WERI-Rb-1 (cell line): ENCODE results near the gene FAM151A.
"Not testable (repeated sequence)": the region's sequence is repeated elsewhere in the genome, so short reads cannot be mapped to it uniquely, and the experiment has no call there.

Experiments
- DNase-seq: peaks from one replicate; pipeline ENCODE4 v3.0.0-alpha.2; 2020
- H3K27ac ChIP-seq: fragments of 250-450 bp; sonication (Bioruptor Pico); 2 replicates; pipeline ENCODE4 v1.5.1; 2020; ENCODE audit warnings: mild to moderate bottlenecking, moderate library complexity
- H3K27me3 ChIP-seq: fragments of 250-450 bp; sonication (Bioruptor Pico); 2 replicates; pipeline ENCODE4 v1.5.1; 2021; ENCODE audit warnings: mild to moderate bottlenecking, low read depth, moderate library complexity; ENCODE audit not compliant: insufficient read depth, severe bottlenecking
- H3K36me3 ChIP-seq: fragments of 250-450 bp; sonication (Bioruptor Pico); 2 replicates; pipeline ENCODE4 v1.5.1; 2020; ENCODE audit warnings: mild to moderate bottlenecking, moderate library complexity
- H3K4me3 ChIP-seq: 2 replicates; pipeline ENCODE4 v1.5.1; 2011; ENCODE audit warnings: low read depth, mild to moderate bottlenecking, control low read depth, low read length
- H3K9me3 ChIP-seq: fragments of 250-450 bp; sonication (Bioruptor Pico); 2 replicates; pipeline ENCODE4 v1.5.1; 2021; ENCODE audit warnings: mild to moderate bottlenecking, moderate library complexity; ENCODE audit not compliant: severe bottlenecking
- CTCF ChIP-seq: IDR thresholded peaks from 2 replicates; pipeline ENCODE4 v1.5.1; 2011; ENCODE audit warnings: low read depth, mild to moderate bottlenecking, control low read depth, inconsistent platforms, low read length

The FAM151A gene

GRCh38 chr1:54643736-54644135, 20.4 kb upstream of the FAM151A start:
- H3K27me3 ChIP-seq = no peaks in the 10 kb centered on the region
- TF ChIP-seq CTCF = no peak
- H3K4me3 ChIP-seq = no peak overlapping the region
- no peak for DNase-seq
- H3K36me3 ChIP-seq = no peaks in the 10 kb centered on the region
- H3K27ac ChIP-seq = no peak overlapping the region
- peaks cover 9% of the 10 kb centered on the region for H3K9me3 ChIP-seq

- H3K9me3 ChIP-seq = peaks cover 9% of the 10 kb centered on the region
- no peak for TF ChIP-seq CTCF
- DNase-seq = no peak
- no peak within 1 kb of the TSS for H3K27ac ChIP-seq
- no peaks in the 10 kb centered on the region for H3K27me3 ChIP-seq
- no peaks in the 10 kb centered on the region for H3K36me3 ChIP-seq
- no peak within 1 kb of the TSS for H3K4me3 ChIP-seq
Observed at GRCh38 chr1:54640863-54641836, 17.8 kb upstream of the FAM151A start, which contains the start of gene MROH7. Gene MROH7, plus strand, starts transcription at chr1:54641786. Its CDS starts 11,141 bp downstream, at chr1:54652927.

- H3K27me3 ChIP-seq = no peaks in the 10 kb centered on the region
- H3K4me3 ChIP-seq = no peak overlapping the region
- no peak for TF ChIP-seq CTCF
- H3K9me3 ChIP-seq = peaks cover 9% of the 10 kb centered on the region
- DNase-seq = no peak
- H3K36me3 ChIP-seq = no peaks in the 10 kb centered on the region
- H3K27ac ChIP-seq = no peak overlapping the region
Observed at GRCh38 chr1:54640361-54640760, 17.0 kb upstream of the FAM151A start.

GRCh38 chr1:54636461-54637446, 13.4 kb upstream of the FAM151A start:
- not testable (repeated sequence) for H3K36me3 ChIP-seq
- DNase-seq = peak; percentile 57

GRCh38 chr1:54635804-54636203, 12.5 kb upstream of the FAM151A start:
- H3K27ac ChIP-seq = peak overlapping the region; percentile 46
- not testable (repeated sequence) for DNase-seq

More at GRCh38 chr1:54636461-54637446, 13.4 kb upstream of the FAM151A start:
- not testable (repeated sequence) for H3K4me3 ChIP-seq, H3K9me3 ChIP-seq, H3K27me3 ChIP-seq
- H3K27ac ChIP-seq = peak overlapping the region; percentile 46

GRCh38 chr1:54627196-54627595, 3.9 kb upstream of the FAM151A start:
- no peaks in the 10 kb centered on the region for H3K9me3 ChIP-seq
- no peaks in the 10 kb centered on the region for H3K27me3 ChIP-seq
- no peak overlapping the region for H3K4me3 ChIP-seq
- no peaks in the 10 kb centered on the region for H3K36me3 ChIP-seq
- no peak for TF ChIP-seq CTCF
- DNase-seq = no peak
- H3K27ac ChIP-seq = no peak overlapping the region

More at GRCh38 chr1:54635804-54636203, 12.5 kb upstream of the FAM151A start:
- not testable (repeated sequence) for H3K27me3 ChIP-seq, H3K4me3 ChIP-seq, H3K9me3 ChIP-seq, H3K36me3 ChIP-seq
